GM21576 (cell line): Measurements from ENCODE around the gene RPA3.

Experiments
- ATAC-seq: cut with Tn5 transposase; IDR thresholded peaks from one replicate; pipeline ENCODE4 v1.9.1; 2021; ENCODE audit warnings: mild to moderate bottlenecking, moderate library complexity; ENCODE audit not compliant: unreplicated experiment

The RPA3 gene

GRCh38 chr7:7732621-7733281 lies 14.3 kb upstream of the RPA3 start:
- no peak for ATAC-seq

GRCh38 chr7:7731732-7732131 lies 13.3 kb upstream of the RPA3 start:
- ATAC-seq = no peak

DNA sequence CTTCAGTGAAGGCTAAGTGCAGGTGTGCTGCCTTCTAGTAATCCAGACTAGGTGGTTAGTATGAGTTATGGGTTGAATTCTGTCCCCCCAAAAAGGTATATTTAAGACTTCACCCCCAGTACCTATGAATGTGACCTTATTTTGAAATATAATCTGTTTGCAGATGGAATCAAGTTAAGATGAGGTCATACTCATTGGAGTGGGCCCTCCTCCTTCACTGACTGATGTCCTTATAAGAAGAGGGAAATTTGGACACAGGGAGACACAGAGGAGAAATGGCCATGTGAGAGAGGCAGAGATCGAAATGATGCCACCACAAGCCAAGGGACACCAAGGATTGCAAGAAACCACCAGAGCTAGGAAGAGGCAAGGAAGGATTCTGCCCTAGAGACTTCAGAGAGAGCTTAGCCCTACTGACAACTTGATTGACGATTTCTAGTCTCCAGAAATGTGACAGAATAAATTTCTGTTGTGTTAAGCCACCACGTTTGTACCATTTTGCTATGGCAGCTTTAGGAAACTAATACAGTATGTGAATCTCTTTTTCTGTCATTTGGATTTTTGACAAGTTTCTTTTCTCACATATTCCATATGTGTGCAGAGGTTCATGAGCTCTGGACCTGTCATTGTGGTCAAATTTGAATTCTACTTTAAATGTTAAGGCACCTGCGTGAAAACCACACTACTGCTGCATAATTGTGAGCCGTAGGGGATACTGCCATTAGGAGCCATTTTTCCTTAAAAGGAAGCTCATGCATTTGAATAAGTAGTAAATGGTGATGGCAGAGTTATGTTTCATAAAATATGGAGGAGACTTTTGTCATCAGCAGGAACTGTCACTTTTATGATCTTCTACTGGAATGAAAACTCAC lies 2.6 kb upstream of the RPA3 start:
- no peak for ATAC-seq

GRCh38 chr7:7720193-7720592 lies 1.8 kb upstream of the RPA3 start:
- ATAC-seq = no peak

GRCh38 chr7:7719236-7719635 lies 829 bp upstream of the RPA3 start:
- peak; percentile 97 for ATAC-seq

DNA sequence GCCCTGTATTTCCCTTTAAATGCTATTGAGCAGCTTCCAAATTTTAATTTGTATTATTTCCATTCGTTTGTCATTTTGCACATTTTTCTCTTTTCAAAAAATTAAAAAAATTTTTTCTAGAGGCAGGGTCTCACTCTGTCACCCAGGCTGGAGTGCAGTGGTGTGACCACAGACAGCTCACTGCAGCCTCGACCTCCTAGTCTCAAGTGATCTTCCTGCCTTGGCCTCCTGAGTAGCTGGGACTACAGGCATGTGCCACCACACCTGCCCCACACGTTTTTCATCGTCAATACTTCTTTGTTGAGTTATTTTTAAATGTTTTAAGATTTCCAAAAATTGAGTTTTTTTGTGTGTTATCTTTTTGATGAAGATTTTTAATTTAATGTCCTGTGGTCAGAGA lies 4.7 kb downstream of the RPA3 start:
- no peak for ATAC-seq

- no peak for ATAC-seq
Observed at GRCh38 chr7:7710469-7710868, 7.9 kb downstream of the RPA3 start.

GRCh38 chr7:7709291-7709690 lies 9.1 kb downstream of the RPA3 start:
- ATAC-seq = no peak

- ATAC-seq = no peak
Observed at GRCh38 chr7:7707806-7708205, 10.6 kb downstream of the RPA3 start.

DNA sequence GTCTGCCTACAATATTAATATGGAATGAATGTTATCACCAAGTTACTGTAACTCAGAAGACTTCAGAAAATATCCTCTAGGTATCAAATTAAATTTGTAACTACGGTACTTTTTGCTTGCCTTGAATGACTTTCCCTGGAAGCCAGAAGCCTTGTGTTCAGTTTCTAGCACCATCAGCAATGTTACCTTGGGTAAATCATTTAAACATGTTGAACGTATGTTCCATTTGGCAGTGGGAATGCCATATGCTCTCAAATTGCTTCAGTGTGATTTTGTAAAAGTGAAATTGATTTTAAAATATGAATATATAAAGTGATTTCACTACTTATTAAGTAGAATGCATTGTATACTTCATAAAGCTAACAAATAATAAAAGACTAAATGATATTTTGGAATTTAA lies 11.2 kb downstream of the RPA3 start:
- no peak for ATAC-seq

DNA sequence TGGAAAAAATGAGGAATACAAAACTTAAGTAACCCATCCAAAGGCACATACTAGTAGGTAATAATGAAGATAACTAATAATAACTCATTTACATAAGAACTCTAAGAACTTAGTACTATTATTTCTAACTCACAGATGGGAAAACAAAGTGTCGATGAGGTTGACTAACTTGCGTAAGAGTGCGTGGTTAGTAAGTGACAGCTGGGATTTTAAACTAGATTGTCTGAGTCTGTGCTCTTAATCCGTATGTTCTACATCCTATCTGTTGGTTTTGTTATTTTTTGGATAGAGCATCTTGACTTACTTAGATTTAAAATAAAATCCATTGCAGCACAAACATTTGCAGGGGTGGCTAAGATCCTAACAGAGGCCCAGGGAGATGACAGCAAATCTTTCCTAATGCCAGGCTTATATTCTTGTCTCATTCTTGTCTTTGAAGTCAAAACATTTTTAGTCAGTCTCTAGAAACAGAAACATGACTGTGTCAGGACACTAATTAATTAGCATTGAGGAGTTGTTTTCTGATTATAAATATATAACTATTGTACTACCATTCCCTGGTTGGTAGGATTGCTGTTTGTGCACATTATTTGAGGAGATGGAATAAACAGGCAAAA lies 11.7 kb downstream of the RPA3 start:
- peak; percentile 34 for ATAC-seq

DNA sequence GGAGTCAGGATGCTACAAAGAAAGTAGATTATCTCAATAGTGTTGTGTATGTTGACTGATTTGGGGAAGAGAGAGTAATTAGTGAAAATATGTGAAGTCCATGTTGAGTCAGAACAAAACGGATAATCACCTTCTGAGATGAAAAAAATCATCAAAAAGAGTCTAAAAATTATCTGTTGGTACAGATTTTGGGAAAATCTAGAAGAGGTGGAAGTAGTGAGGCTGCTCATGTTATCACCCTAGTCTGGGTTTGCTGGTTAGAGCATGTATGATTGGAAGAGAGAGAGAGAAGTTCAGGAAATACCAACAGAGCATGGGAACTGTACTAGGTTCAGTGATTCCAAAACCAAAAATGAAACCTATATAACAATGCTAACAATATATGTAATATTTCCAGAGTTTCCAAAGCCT lies 12.3 kb downstream of the RPA3 start:
- peak; percentile 68 for ATAC-seq

- no peak for ATAC-seq
Observed at GRCh38 chr7:7705318-7705717, 13.1 kb downstream of the RPA3 start.

GRCh38 chr7:7704867-7705266 lies 13.5 kb downstream of the RPA3 start:
- no peak for ATAC-seq

DNA sequence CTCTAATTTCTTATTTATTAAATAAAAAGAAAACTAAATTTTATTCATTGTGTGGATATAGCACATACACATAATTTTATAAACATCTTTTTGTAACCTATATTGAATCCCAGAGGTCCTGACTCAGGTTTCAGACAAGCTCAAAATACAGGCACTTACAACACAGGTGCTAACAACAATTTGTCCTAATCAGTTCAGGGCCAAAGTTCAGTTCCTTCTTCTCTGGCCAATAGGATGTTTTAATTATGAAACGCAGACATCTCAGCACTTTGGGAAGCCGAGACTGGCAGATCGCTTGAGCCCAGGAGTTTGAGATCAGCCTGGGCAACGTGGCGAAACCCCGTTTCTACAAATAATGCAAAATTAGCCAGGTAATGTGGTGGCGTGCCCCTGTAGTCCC lies 15.0 kb downstream of the RPA3 start:
- no peak for ATAC-seq

GRCh38 chr7:7702826-7703225 lies 15.6 kb downstream of the RPA3 start:
- no peak for ATAC-seq

DNA sequence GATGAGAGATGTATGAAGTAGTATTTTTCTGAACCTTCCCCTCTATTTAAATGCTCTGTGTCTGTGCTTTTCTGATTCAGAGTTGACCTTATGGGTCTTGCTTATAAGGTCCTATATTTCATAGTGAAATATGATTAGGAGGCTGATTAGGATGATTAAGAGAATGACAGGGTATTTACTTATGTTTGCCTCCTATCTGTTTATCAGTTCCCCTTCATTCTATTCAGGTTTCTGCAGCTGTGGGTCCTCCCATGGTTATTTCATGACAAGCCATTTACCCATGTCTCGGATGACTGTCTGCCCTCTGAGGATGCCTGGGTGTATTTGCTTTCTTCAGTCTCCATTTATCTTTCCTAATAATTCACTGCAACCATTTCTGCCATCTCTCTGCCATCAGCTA lies 16.9 kb downstream of the RPA3 start:
- no peak for ATAC-seq

DNA sequence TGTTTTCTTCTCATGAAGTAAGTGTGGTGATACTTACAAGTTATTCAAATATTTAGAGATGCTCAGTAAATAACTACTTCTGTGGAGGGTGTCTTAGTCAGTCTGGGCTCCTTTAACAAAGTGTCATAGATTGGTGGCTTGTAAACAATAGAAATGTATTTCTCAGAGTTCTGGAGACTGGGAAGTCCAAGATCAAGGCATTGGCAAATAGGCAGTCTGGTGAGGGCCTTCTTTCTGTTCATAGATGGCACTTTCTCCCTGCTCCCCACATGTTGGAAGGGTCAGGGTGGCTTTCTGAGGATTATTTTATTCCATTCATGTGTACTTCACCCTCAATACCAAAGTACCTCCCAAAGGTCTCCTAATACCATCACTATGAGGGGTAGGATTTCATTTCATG lies 18.4 kb downstream of the RPA3 start:
- no peak for ATAC-seq

GRCh38 chr7:7699380-7699779 lies 19.0 kb downstream of the RPA3 start:
- no peak for ATAC-seq

DNA sequence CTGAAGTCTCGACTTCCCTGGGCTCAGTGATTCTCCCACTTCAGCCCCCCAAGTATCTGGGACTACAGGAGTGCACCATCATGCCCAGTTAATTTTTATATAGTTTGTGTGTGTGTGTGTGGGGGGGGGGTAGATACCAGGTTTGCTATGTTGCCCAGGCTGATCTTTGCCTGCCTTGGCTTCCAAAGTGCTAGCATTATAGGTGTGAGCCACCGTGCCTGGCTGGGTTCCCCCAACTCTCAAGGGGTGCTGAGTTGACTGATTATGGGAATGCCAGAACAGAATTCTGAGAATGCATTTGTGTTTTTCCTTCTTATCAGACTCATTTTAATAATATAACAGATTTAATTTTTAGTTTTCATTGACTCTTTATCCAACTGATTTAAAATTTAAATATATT lies 19.5 kb downstream of the RPA3 start:
- ATAC-seq = no peak

- ATAC-seq = no peak
Observed at GRCh38 chr7:7696458-7697119, 21.8 kb downstream of the RPA3 start.
